LHCN-M2 (cell line): ENCODE measurements around the gene BLZF1. TPM values are rescaled to one million over a fixed set of nuclear protein-coding genes. Genes with fewer than 3 reads are reported as not detected.
"Not testable (repeated sequence)": the region's sequence is repeated elsewhere in the genome, so short reads cannot be mapped to it uniquely, and the experiment has no call there.

Experiments
- DNase-seq: peaks from one replicate; pipeline ENCODE4 v3.0.0-alpha.2; 2012; ENCODE audit warnings: low read depth
- total RNA-seq: library from RNA; depleted of rRNA; stranded (reverse); fragments of >200 nt; gene quantifications from 2 replicates; pipeline ENCODE4 v1.2.3, GENCODE V29; 2014

Gene BLZF1
- total RNA-seq, 1 experiment from 2014 or later, result 32.8 TPM

DNA sequence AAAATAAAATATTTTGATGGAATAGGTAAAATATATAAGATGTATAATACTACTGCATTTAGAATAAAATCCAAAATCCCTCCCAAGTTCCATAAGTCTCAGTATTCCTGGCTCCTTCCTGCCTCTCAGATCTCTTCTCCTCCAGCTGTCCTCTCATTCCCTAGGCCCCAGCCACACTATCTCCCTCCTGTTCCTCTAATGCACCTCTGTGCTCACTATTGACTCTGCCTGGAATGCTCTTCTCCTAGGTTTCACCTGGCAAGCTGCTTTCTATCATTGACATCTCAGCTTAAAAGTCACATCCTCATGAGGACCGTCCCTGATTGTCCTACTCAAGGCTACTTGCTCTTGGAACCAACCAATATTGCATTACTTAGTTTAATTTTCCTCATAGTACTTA is 7.6 kb upstream of the BLZF1 start:
- DNase-seq, result no peak

DNA sequence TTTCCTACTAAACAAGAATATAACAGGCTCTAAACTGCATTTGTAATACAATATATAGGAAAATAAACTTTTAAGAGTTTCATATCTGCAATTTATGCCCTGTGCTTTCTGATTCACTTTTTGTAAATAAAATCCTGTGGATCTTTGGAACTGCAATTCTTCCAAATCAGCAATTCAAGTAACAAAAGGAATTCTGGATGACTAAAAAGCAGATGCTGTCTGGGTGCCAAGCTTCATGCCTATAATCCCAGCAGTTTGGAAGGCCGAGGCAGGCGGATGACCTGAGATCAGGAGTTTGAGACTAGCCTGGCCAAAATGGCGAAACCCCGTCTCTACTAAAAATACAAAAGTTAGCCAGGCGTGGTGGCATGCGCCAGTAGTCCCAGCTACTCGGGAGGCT is 6.7 kb upstream of the BLZF1 start:
- DNase-seq, result peak; percentile 13

DNA sequence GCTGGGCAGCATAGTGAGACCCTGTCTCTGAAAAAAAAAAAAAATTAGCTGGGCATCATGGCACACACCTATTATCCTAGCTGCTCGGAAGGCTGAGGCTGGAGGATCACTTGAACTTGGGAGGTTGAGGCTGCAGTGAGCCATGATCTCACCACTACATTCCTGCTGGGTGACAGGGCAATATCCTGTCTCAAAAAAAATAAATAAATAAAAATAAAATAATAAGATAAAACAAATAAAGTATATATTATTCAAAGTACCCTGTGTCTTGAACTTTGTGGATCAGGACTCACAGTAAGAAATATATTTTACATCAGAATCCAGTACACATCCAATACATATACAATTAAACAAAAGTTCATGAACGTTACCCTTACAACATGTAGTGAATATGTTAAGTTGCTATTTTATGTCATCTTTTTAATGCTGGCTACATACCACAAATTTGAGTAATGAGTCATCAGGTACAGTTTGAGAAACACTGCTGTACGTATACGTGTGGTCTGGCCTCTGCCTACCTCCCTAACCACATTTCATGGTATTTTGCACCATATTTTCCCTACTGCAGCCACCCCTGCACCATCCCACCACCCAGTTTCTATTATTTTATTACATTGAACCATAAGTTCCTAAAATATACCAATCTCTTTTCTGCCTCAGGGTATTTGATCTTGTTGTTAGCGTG is 4.8 kb upstream of the BLZF1 start:
- DNase-seq, result peak; percentile 84

DNA sequence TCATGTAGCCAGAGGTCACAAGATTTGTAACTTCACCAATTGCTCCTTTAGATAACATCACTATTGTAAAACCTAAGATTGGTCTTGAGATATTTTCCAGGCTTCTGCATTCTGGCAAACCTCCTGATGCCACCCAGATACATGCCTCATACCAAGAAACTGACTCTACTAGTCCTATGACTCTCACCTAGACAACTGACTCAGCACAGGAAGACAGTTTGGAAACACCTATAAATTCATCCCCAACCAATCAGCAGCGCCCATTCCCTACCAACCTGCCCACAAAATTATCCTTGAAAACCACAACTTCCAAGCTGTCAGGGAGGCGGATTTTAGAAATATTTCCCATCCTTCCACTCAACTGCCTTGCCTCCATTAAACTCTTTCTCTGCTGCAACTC is 3.0 kb upstream of the BLZF1 start:
- DNase-seq, result no peak

DNA sequence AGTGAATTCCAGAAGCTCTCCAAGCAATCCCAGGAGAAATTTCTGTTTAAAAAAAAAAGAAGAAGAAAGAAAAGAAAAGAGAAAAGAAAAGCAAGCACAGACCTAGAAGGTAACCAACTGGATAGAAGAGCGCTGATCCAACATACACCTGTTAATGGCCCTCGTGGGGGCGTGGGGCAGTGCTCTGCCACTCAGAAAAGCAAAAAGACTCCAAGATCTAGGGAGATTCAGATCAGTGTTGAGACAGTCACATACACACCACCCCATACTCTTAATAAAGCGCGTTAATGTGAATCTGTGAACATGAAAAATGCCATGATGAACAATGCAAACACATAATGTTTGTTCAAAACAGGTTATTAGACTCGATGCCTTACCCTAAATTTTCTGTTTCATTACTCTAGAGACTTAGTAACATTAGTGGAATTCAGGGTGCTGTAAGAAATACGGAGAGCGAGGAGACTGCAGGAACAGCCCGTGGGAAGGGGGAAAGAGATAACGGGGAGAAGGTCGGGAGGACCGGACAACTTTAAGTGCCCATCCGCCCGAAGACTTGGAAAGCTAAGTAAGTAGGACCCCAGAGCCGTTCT is 804 bp upstream of the BLZF1 start:
- no peak for DNase-seq

DNA sequence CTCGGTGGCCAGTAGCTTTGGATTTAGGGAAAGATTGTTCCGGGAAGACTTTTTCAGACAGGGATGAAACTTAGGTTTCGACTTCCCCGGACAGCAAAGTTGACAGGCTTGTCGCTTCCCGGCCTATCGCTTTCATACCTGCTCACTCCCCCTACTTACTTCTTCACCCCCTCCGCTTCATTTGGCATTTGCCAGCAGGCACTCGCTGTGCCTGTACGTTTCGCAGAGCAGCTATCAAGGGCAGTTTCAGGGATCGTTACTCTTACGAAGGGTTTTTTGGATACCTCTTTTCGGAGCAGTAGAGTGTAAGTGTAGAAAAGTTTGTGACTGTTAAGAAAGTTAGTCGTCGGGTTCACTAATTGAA is 393 bp downstream of the BLZF1 start:
- DNase-seq, result peak; percentile 8

DNA sequence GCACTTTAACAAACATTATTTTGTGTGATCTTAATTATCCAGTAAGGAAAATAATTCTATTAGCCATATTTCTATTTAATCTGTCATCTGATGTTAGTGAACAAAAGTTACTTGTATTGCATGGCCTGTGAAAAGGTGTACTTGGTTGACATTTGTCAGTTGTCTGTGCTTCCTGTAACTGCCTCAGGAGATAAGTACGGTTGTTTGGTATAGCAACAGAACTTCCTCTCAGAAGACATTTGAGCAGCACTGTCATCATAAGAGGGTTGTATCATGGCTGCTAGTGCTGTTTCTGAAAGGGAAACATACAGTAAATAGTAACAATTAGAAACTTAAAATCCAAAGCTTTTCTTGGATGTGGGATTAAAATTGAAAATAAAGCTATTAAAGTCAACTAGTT is 3.4 kb downstream of the BLZF1 start:
- no peak for DNase-seq

DNA sequence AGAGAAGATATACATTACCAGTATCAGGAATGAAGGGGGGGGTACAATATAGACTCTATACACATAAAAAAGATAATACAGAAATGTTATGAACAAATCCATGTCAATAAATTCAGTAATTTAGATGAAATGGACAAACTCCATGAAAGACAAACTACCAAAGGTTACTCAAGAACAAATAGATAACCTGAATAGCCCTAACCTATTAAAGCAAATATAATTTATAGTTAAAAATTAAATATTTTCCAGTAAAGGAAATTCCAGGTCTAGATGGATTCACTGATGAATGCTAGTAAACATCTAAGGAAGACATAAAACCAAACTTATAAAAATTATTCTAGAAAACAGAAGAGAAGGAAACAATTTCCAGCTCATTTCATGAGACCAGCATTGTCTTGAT is 13.2 kb downstream of the BLZF1 start:
- DNase-seq, result no peak

DNA sequence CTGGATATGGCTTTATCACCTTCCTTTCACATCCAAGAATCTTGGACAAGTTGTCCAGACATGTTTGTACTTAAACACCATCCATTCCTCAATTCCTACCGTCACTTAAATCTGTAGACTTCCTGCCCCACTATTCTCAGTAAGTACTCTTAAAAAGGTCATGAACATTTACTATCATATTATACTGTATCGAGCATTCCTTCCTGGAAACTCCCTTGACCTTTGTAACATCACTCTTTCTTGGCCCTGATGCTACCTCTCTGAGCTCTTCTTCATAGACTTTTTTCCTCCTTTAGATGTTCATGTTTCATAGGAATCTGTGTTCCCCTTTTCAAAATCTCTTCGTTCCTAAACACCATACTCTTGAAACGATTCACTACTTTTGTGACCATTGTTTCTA is 15.5 kb downstream of the BLZF1 start:
- DNase-seq, result no peak

DNA sequence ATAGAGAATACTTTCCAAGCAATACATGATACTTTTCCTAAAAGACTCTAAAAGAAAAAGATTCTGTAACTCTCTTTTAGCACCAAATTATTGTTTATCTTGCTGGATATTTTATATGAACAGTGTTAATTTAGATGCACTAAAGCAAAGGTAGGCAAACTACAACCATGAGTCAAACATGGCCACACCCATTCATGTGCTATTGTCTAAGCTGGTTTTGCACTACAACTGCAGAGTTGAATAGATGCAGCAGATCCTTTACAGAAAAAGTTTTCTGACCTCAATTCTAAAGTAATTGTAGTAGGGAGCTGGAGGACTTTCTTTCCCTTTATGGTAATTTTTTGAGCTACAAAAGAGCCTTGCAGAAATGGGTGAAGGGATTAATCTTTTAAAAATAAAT is 19.4 kb downstream of the BLZF1 start:
- DNase-seq, result no peak

DNA sequence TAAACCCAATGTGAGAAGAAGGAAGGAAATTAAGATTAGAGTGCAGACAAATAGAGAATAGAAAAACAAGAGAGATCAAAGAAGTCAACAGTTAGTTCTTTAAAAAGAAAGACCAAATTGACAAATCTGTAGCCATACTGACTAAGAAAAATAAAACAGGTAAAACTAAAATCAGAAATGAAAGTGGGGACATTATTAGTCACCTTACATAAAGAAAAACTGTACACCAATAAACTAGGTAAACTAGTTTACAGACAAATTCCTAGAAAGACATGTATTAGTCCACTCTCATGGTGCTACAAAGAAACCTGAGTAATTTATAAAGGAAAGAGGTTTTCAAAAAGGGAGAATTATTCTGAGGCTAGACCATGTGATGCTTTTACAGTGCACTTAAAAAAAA is 22.3 kb downstream of the BLZF1 start:
- no peak for DNase-seq

DNA sequence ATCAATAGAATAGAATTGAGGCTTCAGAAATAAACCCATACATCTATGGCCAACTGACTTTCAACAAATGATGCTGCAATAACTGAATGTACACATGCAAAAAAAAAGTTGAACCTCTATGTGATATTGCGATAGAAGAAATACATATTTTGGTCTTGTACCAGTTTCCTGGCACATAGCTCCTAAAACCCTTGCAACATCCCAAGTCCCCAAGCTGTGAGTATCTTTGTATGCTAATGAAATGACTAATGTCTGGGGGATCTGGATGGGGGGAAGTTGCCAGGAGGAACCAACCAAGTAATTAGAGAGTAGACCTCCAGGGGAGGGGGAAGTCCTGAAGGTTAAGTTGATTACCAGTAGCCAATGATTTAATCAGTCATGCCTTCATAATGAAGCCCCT is 24.4 kb downstream of the BLZF1 start:
- DNase-seq, result no peak

DNA sequence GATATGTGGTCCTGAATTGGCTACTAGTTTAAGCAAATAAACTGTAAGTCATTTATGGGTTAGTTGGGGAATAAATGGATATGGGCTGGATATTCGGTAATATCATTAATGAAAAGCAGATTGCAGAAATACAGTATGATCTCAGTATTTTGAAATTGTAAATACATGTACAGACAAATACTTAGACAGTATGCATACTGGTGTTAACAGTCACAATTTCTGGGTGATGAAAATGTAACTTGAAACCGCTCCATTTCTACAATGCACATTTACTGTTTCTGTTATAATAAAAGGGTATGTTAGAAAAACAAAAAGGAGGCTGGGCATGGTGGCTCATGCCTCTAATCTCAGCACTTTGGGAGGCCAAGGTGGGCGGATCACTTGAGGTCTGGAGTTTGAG is 28.0 kb downstream of the BLZF1 start:
- DNase-seq, result no peak

DNA sequence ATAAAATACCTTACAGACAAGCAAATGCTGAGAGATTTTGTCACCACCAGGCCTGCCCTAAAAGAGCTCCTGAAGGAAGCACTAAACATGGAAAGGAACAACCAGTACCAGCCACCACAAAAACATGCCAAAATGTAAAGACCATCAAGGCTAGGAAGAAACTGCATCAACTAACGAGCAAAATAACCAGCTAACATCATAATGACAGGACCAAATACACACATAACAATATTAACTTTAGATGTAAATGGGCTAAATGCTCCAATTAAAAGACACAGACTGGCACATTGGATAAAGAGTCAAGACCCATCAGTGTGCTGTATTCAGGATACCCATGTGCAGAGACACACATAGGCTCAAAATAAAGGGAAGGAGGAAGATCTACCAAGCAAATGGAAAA is 34.6 kb downstream of the BLZF1 start:
- not testable (repeated sequence) for DNase-seq

DNA sequence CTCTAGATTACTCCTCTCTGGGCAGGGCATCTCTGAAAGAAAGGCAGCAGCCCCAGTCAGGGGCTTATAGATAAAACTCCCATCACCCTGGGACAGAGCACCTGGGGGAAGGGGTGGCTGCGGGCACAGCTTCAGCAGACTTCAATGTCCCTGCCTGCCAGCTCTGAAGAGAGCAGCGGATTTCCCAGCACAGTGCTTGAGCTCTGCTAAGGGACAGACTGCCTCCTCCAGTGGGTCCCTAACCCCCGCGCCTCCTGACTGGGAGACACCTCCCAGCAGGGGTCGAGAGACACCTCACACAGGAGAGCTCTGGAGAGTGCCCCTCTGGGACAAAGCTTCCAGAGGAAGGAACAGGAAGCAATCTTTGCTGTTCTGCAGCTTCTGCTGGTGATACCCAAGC is 40.3 kb downstream of the BLZF1 start:
- DNase-seq, result not testable (repeated sequence)

DNA sequence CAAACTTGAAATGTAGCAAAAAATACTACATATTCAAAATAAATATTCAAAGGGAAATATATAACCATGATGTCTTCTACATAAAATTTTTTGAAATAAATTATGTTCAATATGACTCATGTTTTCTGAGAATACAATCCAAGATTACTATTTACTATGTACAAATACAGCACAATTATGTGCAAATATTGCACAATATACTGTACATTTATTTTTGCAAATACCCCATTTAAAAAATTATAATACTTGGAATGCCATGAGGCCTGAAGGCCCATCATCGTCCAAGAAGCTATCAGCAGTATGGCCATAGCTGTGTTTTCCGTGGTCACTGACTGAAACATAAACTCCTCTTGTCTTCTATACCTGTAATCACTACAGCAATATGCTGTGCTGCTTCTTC is 47.0 kb downstream of the BLZF1 start:
- no peak for DNase-seq

DNA sequence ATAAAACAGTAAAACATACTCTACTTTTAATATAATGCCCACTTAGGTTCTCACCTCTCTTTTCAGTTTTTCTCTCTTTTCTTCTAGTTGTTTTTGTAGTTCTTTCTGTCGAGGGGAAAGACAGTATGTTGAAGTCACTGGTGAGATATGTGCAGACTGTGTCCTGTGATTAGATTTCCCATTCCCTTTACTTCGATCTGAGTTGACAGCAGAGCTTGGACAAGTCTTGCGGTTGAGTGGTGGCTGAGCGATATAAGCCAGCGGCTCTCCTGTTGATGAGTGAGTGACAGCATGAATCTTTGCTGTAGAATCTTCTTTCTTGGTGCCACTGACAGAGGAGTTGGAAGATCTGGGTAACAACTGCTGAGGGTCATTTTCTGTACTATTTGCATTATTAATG is 53.3 kb downstream of the BLZF1 start:
- DNase-seq, result no peak

DNA sequence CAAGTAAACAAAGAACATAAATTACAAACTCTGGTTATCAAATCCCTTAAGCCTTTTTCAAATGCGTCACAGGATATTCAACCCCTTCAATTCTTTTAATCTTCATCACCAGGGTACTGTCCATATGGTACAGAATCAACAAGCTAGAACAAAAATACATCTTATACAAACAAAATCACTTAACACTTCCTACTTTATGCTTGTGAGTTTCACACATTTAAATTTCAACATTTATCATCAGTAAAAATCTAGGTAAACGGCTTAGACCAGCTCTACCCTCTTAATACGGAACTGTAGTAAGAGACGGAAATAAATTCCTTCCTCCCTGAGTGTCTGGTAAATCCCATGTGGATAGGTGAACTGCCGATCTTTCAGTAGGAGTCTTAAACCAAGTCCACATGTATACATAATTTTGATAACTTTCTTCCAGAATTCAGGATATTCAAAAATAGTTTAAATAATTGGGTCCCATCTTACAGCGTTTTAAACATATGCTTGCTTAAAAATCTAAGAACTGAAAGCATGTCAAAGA is 58.2 kb downstream of the BLZF1 start:
- no peak for DNase-seq

DNA sequence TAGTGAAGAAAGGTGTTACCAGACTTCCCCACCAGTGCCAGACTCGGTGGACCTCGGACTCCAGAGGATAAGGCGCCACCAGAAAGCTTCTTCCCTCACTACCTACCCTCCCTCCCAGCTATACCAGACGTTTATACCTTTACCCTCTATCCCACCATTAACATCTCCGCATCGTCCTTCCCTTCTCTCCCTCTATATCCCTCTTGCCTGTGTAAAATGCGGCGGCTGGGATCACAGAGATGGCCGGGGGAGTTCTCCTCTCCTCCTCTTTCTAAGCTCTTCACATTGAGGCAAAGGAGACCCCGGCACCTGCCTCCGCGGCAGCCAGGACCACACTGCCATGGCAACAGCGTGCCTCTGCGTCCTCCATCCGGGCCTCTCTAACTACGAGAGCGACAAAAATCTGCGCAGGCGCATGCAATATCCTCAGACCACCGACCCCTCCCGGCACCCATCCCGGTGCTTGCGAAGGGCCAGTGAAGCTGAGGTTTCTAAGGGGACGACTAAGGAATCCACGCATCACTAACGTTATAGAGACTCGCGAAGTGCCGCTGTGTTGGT is 59.2 kb downstream of the BLZF1 start, which contains the start of gene CCDC181:
Gene CCDC181, minus strand, starts transcription at position 394 of the 561 bp plus-strand sequence. CDS start 2,547 bp downstream, outside the sequence.
- DNase-seq, result peak; percentile 63
